ENCODE data around the gene VSTM4.

Gene VSTM4

DNA sequence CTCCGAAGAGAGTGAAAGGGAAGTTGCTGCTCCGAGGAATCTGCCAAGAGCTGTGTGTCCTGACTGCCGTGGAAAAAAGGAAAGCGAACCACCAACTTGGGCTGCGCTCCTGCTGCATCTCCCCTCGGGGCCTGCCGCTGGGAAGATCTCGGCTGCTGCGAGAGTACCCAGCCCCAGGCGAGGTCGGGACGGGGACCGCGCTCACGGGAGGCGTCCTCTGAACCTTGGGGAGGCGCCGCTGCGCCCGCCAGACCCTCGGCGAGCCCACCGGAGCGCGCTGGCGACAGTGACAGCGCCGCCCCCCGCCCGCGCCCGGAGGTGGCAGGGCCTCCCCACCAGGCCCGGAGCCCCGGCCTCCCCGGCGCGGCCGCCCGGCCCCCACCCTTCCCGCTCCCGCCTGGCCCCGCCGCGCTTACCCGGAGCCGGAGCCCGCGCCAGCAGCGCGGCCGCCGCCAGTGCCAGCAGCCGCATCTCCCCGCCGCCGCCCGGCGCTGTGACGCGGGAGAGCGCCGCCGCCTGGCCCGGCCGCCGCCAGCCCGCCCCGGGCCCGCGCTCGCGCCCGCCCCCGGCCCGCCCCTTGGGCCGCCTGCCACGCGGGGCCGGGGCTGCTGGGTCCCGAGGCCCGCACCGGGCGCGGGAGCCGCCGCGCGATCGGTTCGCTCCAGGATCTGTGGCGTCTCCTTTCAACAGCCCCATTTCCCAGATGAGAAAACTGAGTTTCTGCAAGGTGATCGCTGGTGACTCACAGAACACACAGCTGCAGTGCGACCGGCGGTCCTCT lies at the start of gene VSTM4:
Gene VSTM4 (minus strand): TSS at position 508 of the 781 bp plus-strand sequence. CDS start 37 bp downstream, at position 471.
- H3K9ac ChIP-seq (ENCODE audit: low read depth in 1 of 2, low read length in 2 of 2): no peak within 1 kb of the TSS
- H3K4me1 ChIP-seq (ENCODE audit: control insufficient read depth in 1 of 2, insufficient read depth in 2 of 2, low read length in 2 of 2): peaks cover 0 to 4% of the 10 kb centered on the region in 2 donors

DNA sequence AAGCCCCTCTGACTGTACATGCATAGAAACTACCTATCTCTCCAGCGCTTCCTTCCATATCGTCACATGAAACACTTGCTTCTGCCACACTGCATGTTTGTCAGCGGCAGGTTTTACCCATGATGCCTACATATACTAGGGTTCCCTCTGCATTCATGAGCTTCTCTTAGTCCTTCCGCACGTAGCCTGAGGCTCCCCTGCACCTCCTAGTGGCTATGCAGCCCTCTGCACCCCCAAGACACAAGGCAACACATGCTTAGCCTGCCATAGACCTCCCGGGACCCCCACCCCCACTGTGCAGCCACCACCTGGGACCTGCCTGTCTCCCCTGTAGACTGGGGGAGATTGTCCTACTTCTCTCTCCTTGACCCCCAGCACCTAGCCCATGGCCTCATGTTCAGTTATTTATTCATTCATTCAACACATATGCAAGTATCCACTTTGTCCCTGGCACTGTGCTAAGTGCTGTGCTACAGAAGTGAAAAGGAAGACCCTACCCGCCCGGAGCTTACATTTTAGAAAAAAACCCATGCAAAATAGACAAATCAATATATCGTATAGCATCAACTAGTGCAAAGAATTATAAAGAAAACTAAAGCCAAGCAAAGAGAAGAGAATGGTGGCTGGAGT lies 49.4 kb upstream of the VSTM4 start:
- Histone ChIP-seq H3K4me1 (ENCODE audit: control insufficient read depth in 1 of 2, insufficient read depth in 2 of 2, low read length in 2 of 2) (no peaks in the 10 kb centered on the region), H3K9me3 (ENCODE audit: control insufficient read depth in 1 of 2, low read length in 2 of 2) (no peaks in the 10 kb centered on the region), H3K9ac (ENCODE audit: low read depth in 1 of 2, low read length in 2 of 2) (no peak overlapping the region), H3K27ac (ENCODE audit: low read depth, low read length) (no peak overlapping the region), H3K27me3 (ENCODE audit: control insufficient read depth in 1 of 2, insufficient read depth in 2 of 2, low read length in 2 of 2) (no peaks in the 10 kb centered on the region), H3K4me3 (ENCODE audit: low read depth in 1 of 2, low read length in 2 of 2) (no peak overlapping the region), H3K36me3 (ENCODE audit: control insufficient read depth in 1 of 2, insufficient read depth in 2 of 2, low read length in 2 of 2) (peaks cover 0 to 14% of the 10 kb centered on the region in 2 donors)

More for the DNA sequence above, at the start of gene VSTM4:
- H3K27me3 ChIP-seq (ENCODE audit: control insufficient read depth in 1 of 2, insufficient read depth in 2 of 2, low read length in 2 of 2): peaks cover 9 to 22% of the 10 kb centered on the region in 2 donors
- H3K27ac ChIP-seq (ENCODE audit: low read depth, low read length): no peak within 1 kb of the TSS
- H3K9me3 ChIP-seq (ENCODE audit: control insufficient read depth in 1 of 2, low read length in 2 of 2): no peaks in the 10 kb centered on the region
- H3K36me3 ChIP-seq (ENCODE audit: control insufficient read depth in 1 of 2, insufficient read depth in 2 of 2, low read length in 2 of 2): no peaks in the 10 kb centered on the region
- H3K4me3 ChIP-seq (ENCODE audit: low read depth in 1 of 2, low read length in 2 of 2): peak within 1 kb of the TSS; percentile 59 to 60

DNA sequence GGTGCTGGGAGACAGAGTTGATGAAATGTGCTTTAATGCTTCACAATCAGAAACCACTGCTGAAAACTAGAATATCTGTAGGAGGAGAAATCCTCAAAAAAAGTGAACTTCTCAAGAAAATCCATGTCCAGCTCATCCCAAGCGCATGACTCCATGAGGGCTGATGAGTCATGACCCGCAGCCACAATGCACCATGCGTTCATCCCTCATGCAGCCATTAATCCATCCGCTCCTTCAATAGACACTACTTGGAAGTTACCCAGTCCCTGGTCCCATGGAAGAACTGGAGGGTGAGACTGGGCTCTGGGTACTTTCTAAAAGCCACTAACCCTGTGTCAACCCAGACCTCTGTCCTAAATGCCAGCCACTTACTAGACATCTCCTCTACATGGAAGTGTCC lies 48.4 kb upstream of the VSTM4 start:
- no peaks in the 10 kb centered on the region for H3K9me3 ChIP-seq (ENCODE audit: control insufficient read depth in 1 of 2, low read length in 2 of 2)
- no peaks in the 10 kb centered on the region for H3K27me3 ChIP-seq (ENCODE audit: control insufficient read depth in 1 of 2, insufficient read depth in 2 of 2, low read length in 2 of 2)
- no peak overlapping the region for H3K4me3 ChIP-seq (ENCODE audit: low read depth in 1 of 2, low read length in 2 of 2)
- no peaks in the 10 kb centered on the region for H3K4me1 ChIP-seq (ENCODE audit: control insufficient read depth in 1 of 2, insufficient read depth in 2 of 2, low read length in 2 of 2)
- H3K36me3 ChIP-seq (ENCODE audit: control insufficient read depth in 1 of 2, insufficient read depth in 2 of 2, low read length in 2 of 2): peaks cover 0 to 14% of the 10 kb centered on the region in 2 donors
- H3K27ac ChIP-seq (ENCODE audit: low read depth, low read length): no peak overlapping the region
- no peak overlapping the region for H3K9ac ChIP-seq (ENCODE audit: low read depth in 1 of 2, low read length in 2 of 2)

GRCh38 chr10:49162761-49163310 lies 47.5 kb upstream of the VSTM4 start:
- Histone ChIP-seq H3K36me3 (ENCODE audit: control insufficient read depth in 1 of 2, insufficient read depth in 2 of 2, low read length in 2 of 2) (peaks cover 0 to 14% of the 10 kb centered on the region in 2 donors), H3K9me3 (ENCODE audit: control insufficient read depth in 1 of 2, low read length in 2 of 2) (no peaks in the 10 kb centered on the region), H3K9ac (ENCODE audit: low read depth in 1 of 2, low read length in 2 of 2) (no peak overlapping the region), H3K27me3 (ENCODE audit: control insufficient read depth in 1 of 2, insufficient read depth in 2 of 2, low read length in 2 of 2) (no peaks in the 10 kb centered on the region), H3K4me3 (ENCODE audit: low read depth in 1 of 2, low read length in 2 of 2) (no peak overlapping the region), H3K27ac (ENCODE audit: low read depth, low read length) (no peak overlapping the region), H3K4me1 (ENCODE audit: control insufficient read depth in 1 of 2, insufficient read depth in 2 of 2, low read length in 2 of 2) (no peaks in the 10 kb centered on the region)

DNA sequence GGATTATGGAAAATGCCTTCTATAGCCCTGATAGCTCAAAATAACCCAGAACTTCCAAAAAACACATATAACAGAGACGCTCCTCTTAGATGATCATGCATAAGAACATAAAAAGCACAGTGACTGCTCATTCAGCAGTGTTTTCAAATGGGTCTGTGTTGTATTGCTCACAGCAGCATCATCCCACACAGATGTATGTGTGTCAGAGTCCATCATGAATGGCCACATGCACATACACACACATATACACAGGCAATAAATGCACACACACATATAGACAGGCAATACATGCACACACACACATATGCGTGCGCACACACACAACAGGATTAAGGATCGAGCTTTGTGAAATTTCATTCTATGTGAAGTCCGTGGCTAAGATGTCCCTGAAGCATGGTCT lies 46.7 kb upstream of the VSTM4 start:
- Histone ChIP-seq H3K27ac (ENCODE audit: low read depth, low read length) (no peak overlapping the region), H3K9ac (ENCODE audit: low read depth in 1 of 2, low read length in 2 of 2) (no peak overlapping the region), H3K4me3 (ENCODE audit: low read depth in 1 of 2, low read length in 2 of 2) (no peak overlapping the region), H3K27me3 (ENCODE audit: control insufficient read depth in 1 of 2, insufficient read depth in 2 of 2, low read length in 2 of 2) (no peaks in the 10 kb centered on the region), H3K4me1 (ENCODE audit: control insufficient read depth in 1 of 2, insufficient read depth in 2 of 2, low read length in 2 of 2) (no peaks in the 10 kb centered on the region), H3K9me3 (ENCODE audit: control insufficient read depth in 1 of 2, low read length in 2 of 2) (no peaks in the 10 kb centered on the region), H3K36me3 (ENCODE audit: control insufficient read depth in 1 of 2, insufficient read depth in 2 of 2, low read length in 2 of 2) (peaks cover 0 to 9% of the 10 kb centered on the region in 2 donors)

DNA sequence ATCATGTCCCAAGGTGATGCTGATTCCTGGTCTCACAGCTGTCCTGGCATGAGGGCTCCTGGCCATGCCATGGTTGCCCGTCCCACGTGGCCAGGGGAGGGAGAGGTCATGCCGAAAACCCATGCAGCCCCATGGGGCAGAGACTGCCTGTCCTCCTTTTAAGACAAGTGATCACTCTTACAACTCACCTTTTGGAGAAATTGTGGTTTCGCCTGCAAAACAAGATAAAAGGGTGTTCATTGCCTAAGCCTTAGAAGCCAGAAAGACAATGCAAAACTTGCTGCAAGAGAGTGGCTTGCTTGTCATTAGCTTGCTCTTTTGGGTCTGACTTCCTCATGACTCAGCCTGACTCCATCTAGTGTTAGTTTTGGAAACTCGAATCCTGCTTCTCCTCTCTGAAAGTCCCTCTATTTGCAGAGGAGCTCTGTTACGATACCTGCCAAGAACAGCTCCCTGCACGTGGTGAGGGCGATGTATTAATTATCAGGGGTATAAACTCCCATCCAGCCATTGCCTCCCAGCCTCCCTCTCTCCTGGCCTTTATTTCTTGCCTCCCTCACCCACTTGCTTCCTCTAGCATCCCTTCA lies 46.2 kb upstream of the VSTM4 start:
- H3K4me3 ChIP-seq (ENCODE audit: low read depth in 1 of 2, low read length in 2 of 2): no peak overlapping the region
- no peaks in the 10 kb centered on the region for H3K9me3 ChIP-seq (ENCODE audit: control insufficient read depth in 1 of 2, low read length in 2 of 2)
- peaks cover 0 to 7% of the 10 kb centered on the region in 2 donors for H3K36me3 ChIP-seq (ENCODE audit: control insufficient read depth in 1 of 2, insufficient read depth in 2 of 2, low read length in 2 of 2)
- H3K9ac ChIP-seq (ENCODE audit: low read depth in 1 of 2, low read length in 2 of 2): no peak overlapping the region
- H3K4me1 ChIP-seq (ENCODE audit: control insufficient read depth in 1 of 2, insufficient read depth in 2 of 2, low read length in 2 of 2): no peaks in the 10 kb centered on the region
- H3K27ac ChIP-seq (ENCODE audit: low read depth, low read length): no peak overlapping the region
- H3K27me3 ChIP-seq (ENCODE audit: control insufficient read depth in 1 of 2, insufficient read depth in 2 of 2, low read length in 2 of 2): no peaks in the 10 kb centered on the region

DNA sequence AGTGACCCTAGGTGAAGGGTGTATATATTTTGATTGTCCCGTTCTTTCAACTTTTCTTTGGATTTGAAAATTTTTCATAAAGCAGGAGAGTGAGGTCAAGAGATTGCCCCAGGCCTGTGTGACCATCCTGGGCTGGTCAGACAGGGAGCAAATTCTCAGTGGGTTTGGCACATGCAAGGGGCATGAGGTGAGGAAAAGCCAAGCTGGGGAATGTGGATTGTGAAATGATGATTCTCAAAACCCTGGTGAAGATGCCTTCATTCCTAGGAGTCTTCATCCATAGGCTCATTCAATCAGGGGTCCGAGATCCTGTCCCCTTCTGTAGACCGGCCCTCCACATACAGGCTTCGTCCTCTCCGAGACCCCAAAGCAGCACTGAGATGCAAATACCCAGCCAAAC lies 45.5 kb upstream of the VSTM4 start:
- Histone ChIP-seq H3K4me1 (ENCODE audit: control insufficient read depth in 1 of 2, insufficient read depth in 2 of 2, low read length in 2 of 2) (no peaks in the 10 kb centered on the region), H3K27ac (ENCODE audit: low read depth, low read length) (no peak overlapping the region), H3K27me3 (ENCODE audit: control insufficient read depth in 1 of 2, insufficient read depth in 2 of 2, low read length in 2 of 2) (no peaks in the 10 kb centered on the region), H3K4me3 (ENCODE audit: low read depth in 1 of 2, low read length in 2 of 2) (no peak overlapping the region), H3K9me3 (ENCODE audit: control insufficient read depth in 1 of 2, low read length in 2 of 2) (no peaks in the 10 kb centered on the region), H3K9ac (ENCODE audit: low read depth in 1 of 2, low read length in 2 of 2) (no peak overlapping the region), H3K36me3 (ENCODE audit: control insufficient read depth in 1 of 2, insufficient read depth in 2 of 2, low read length in 2 of 2) (peaks cover 0 to 6% of the 10 kb centered on the region in 2 donors)

- H3K4me3 ChIP-seq (ENCODE audit: low read depth in 1 of 2, low read length in 2 of 2): no peak overlapping the region
- H3K36me3 ChIP-seq (ENCODE audit: control insufficient read depth in 1 of 2, insufficient read depth in 2 of 2, low read length in 2 of 2): peaks cover 0 to 3% of the 10 kb centered on the region in 2 donors
- H3K9ac ChIP-seq (ENCODE audit: low read depth in 1 of 2, low read length in 2 of 2): no peak overlapping the region
- H3K9me3 ChIP-seq (ENCODE audit: control insufficient read depth in 1 of 2, low read length in 2 of 2): no peaks in the 10 kb centered on the region
- H3K27ac ChIP-seq (ENCODE audit: low read depth, low read length): no peak overlapping the region
- no peaks in the 10 kb centered on the region for H3K4me1 ChIP-seq (ENCODE audit: control insufficient read depth in 1 of 2, insufficient read depth in 2 of 2, low read length in 2 of 2)
- H3K27me3 ChIP-seq (ENCODE audit: control insufficient read depth in 1 of 2, insufficient read depth in 2 of 2, low read length in 2 of 2): no peaks in the 10 kb centered on the region
These were observed 44.8 kb upstream of the VSTM4 start for GRCh38 chr10:49160110-49160509.

DNA sequence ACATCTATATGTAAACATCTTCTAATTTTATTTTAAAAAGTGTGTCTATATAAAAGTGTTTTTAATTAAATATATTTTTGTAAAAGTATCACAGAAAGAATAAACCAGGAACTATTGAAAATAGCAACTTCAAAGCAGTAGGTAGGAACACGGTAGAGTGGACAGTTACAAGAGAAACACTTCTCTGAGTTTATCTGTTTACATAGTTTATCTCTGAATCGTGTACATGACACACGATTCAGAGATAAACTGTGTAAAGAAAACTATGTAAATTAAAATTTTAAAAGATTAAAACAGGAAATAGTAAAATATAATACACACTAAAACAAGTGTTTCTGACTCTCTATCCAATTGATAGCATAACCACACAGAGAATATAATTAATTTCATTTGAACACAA lies 43.6 kb upstream of the VSTM4 start:
- Histone ChIP-seq H3K4me1 (ENCODE audit: control insufficient read depth in 1 of 2, insufficient read depth in 2 of 2, low read length in 2 of 2) (no peaks in the 10 kb centered on the region), H3K36me3 (ENCODE audit: control insufficient read depth in 1 of 2, insufficient read depth in 2 of 2, low read length in 2 of 2) (peaks cover 0 to 3% of the 10 kb centered on the region in 2 donors), H3K4me3 (ENCODE audit: low read depth in 1 of 2, low read length in 2 of 2) (no peak overlapping the region), H3K27me3 (ENCODE audit: control insufficient read depth in 1 of 2, insufficient read depth in 2 of 2, low read length in 2 of 2) (no peaks in the 10 kb centered on the region), H3K9me3 (ENCODE audit: control insufficient read depth in 1 of 2, low read length in 2 of 2) (no peaks in the 10 kb centered on the region), H3K27ac (ENCODE audit: low read depth, low read length) (no peak overlapping the region), H3K9ac (ENCODE audit: low read depth in 1 of 2, low read length in 2 of 2) (no peak overlapping the region)

DNA sequence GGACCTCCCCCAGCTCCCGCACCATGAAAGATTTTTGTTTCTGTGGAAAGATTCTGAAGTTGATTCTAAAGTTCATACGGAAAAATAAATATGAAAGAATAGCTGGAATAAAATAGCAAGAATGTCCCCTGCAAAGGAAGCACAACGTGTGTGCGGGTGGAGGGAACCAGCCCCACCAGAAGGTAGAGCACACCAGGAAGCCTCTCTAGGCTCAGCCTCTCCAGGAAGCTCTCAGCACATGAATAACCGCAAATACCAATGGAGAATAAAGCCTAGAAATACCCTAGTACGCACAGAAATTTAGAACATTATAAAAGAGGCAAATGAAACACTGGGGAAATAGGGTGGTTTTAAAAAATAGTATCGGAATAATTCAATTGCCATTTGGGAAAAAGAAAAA lies 43.1 kb upstream of the VSTM4 start:
- H3K4me1 ChIP-seq (ENCODE audit: control insufficient read depth in 1 of 2, insufficient read depth in 2 of 2, low read length in 2 of 2): no peaks in the 10 kb centered on the region
- H3K27me3 ChIP-seq (ENCODE audit: control insufficient read depth in 1 of 2, insufficient read depth in 2 of 2, low read length in 2 of 2): no peaks in the 10 kb centered on the region
- H3K9me3 ChIP-seq (ENCODE audit: control insufficient read depth in 1 of 2, low read length in 2 of 2): no peaks in the 10 kb centered on the region
- H3K27ac ChIP-seq (ENCODE audit: low read depth, low read length): no peak overlapping the region
- peaks cover 0 to 3% of the 10 kb centered on the region in 2 donors for H3K36me3 ChIP-seq (ENCODE audit: control insufficient read depth in 1 of 2, insufficient read depth in 2 of 2, low read length in 2 of 2)
- no peak overlapping the region for H3K4me3 ChIP-seq (ENCODE audit: low read depth in 1 of 2, low read length in 2 of 2)
- no peak overlapping the region for H3K9ac ChIP-seq (ENCODE audit: low read depth in 1 of 2, low read length in 2 of 2)
